ENCODE data around the gene HNRNPF.

HNRNPF gene

GRCh38 chr10:43376046-43376635 is 32.8 kb downstream of the HNRNPF start:
- no peak for TF ChIP-seq CTCF (conservative IDR thresholded peaks at IDR 0.05; ENCODE audit: control insufficient read depth, insufficient read depth, low read depth, low read length)
- no peak overlapping the region for H3K4me3 ChIP-seq (ENCODE audit: control insufficient read depth, low read depth, low read length)
- DNase-seq (ENCODE audit: low read depth) = no peak

GRCh38 chr10:43375401-43376020 is 33.5 kb downstream of the HNRNPF start:
- H3K4me3 ChIP-seq (ENCODE audit: control insufficient read depth, low read depth, low read length) = no peak overlapping the region
- no peak for DNase-seq (ENCODE audit: low read depth)
- TF ChIP-seq CTCF (conservative IDR thresholded peaks at IDR 0.05; ENCODE audit: control insufficient read depth, insufficient read depth, low read depth, low read length) = no peak

DNA sequence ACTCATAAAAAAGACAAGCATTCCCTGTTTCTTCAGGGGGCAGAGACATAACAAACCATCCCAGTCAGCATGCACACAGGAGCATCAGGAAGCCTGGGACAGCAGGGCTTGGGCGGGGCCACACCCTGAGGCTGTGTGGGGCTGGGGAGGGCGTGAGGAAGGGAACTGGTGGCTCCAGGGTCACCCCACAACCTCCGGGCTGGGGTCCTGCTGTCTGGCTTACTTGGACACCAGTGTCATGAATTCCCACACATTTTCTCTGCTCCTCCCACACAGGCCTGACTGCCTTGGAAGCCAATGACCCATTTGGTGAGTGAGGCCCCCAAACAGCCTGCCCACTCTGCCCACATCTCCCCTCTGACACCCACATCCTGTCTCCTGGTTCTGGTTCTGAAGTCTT is 34.8 kb downstream of the HNRNPF start:
- H3K4me3 ChIP-seq (ENCODE audit: control insufficient read depth, low read depth, low read length) = no peak overlapping the region
- no peak for TF ChIP-seq CTCF (conservative IDR thresholded peaks at IDR 0.05; ENCODE audit: control insufficient read depth, insufficient read depth, low read depth, low read length)

DNA sequence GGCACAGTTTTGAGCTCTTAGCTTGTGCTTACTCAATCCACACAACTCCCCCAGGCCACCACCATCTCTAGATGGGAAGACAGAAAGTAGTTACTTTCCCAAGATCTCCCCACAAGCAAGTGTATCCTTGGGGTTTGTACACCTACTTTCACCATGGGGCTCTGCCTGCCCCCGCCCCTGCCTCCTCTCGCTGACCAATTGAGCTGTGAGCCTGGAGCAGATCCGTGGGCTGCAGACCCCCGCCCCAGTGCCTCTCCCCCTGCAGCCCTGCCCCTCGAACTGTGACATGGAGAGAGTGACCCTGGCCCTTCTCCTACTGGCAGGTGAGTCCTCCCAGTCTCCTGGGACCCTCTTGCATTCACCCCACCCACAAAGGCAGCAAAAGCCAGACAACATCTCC is 35.5 kb downstream of the HNRNPF start:
- H3K4me3 ChIP-seq (ENCODE audit: control insufficient read depth, low read depth, low read length) = no peak overlapping the region
- no peak for TF ChIP-seq CTCF (conservative IDR thresholded peaks at IDR 0.05; ENCODE audit: control insufficient read depth, insufficient read depth, low read depth, low read length)
- DNase-seq (ENCODE audit: low read depth) = no peak

More for the DNA sequence above, 34.8 kb downstream of the HNRNPF start:
- no peak for DNase-seq (ENCODE audit: low read depth)

- H3K4me3 ChIP-seq (ENCODE audit: control insufficient read depth, low read depth, low read length) = no peak overlapping the region
- DNase-seq (ENCODE audit: low read depth) = no peak
- no peak for TF ChIP-seq CTCF (conservative IDR thresholded peaks at IDR 0.05; ENCODE audit: control insufficient read depth, insufficient read depth, low read depth, low read length)
These were observed 36.1 kb downstream of the HNRNPF start for GRCh38 chr10:43372765-43373361.

DNA sequence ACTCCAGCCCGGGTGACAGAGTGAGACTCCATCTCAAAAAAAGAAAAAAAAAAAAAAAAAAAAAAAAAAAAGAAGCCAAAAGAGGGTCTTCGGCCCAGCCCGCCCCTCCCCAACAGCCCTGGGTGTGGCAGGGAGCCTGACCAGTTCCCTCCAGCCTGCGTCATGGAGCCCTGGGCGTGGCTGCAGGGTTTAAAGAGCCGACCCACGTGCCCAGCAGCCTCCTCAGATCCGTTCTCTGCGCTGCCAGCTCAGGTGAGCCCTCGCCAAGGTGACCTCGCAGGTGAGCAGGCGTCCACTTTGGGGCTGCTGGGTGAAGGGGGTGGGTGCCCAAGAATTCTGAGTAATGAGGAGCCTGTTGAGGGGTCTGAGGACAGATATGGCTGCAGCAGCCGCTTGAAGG is 37.6 kb downstream of the HNRNPF start, which contains the start of gene FXYD4:
Gene FXYD4 (plus strand): TSS at position 219 of the 400 bp plus-strand sequence. CDS start 2,111 bp downstream, outside the sequence.
- H3K4me3 ChIP-seq (ENCODE audit: control insufficient read depth, low read depth, low read length) = no peak within 1 kb of the TSS
- TF ChIP-seq CTCF (conservative IDR thresholded peaks at IDR 0.05; ENCODE audit: control insufficient read depth, insufficient read depth, low read depth, low read length) = no peak
- no peak for DNase-seq (ENCODE audit: low read depth)
